Neuronal stem cell (in vitro differentiated cells): ENCODE results near the gene KLHL14.

ENCODE experiments used
- DNase-seq: peaks from one replicate; pipeline ENCODE4 v3.0.0-alpha.2; 2013; ENCODE audit warnings: low spot score
- H2AFZ ChIP-seq: one replicate; pipeline ENCODE4 v1.6.1; 2013; ENCODE audit warnings: mild to moderate bottlenecking, low read length, inconsistent platforms
- H2AK5ac ChIP-seq: 2 replicates; pipeline ENCODE4 v1.6.1; 2013; ENCODE audit warnings: low read depth, mild to moderate bottlenecking, inconsistent platforms, low read length, moderate library complexity, mixed read lengths
- H2BK120ac ChIP-seq: 2 replicates; pipeline ENCODE4 v1.6.1; 2013; ENCODE audit warnings: low read depth, mild to moderate bottlenecking, inconsistent platforms, low read length, moderate library complexity, mixed read lengths
- H2BK12ac ChIP-seq: one replicate; pipeline ENCODE4 v1.6.1; 2013; ENCODE audit warnings: low read length, inconsistent platforms
- H2BK15ac ChIP-seq: 2 replicates; pipeline ENCODE4 v1.6.1; 2013; ENCODE audit warnings: mild to moderate bottlenecking, low read length, inconsistent platforms, mixed read lengths
- H2BK5ac ChIP-seq: one replicate; pipeline ENCODE4 v1.6.1; 2013; ENCODE audit warnings: inconsistent platforms, mild to moderate bottlenecking, low read length, moderate library complexity
- H3K14ac ChIP-seq: one replicate; pipeline ENCODE4 v1.6.1; 2013; ENCODE audit warnings: low read length, inconsistent platforms
- H3K18ac ChIP-seq: 2 replicates; pipeline ENCODE4 v1.6.1; 2013; ENCODE audit warnings: low read length, inconsistent platforms
- H3K23ac ChIP-seq: 2 replicates; pipeline ENCODE4 v1.6.1; 2013; ENCODE audit warnings: low read depth, mild to moderate bottlenecking, mixed read lengths, low read length, inconsistent platforms; ENCODE audit not compliant: poor library complexity
- H3K27ac ChIP-seq: replicated peaks from 3 replicates; pipeline ENCODE4 v1.5.1; 2013; ENCODE audit warnings: low read length, inconsistent platforms
- H3K27me3 ChIP-seq, 3 experiments: 2 replicates each; pipeline ENCODE4 v1.6.1; 2013; ENCODE audit warnings: low read length in 3 of 3, mild to moderate bottlenecking in 2 of 3, inconsistent platforms in 1 of 3, low read depth in 1 of 3, mixed read lengths in 1 of 3, moderate library complexity in 1 of 3; ENCODE audit not compliant: control insufficient read depth in 3 of 3, insufficient read depth in 3 of 3
- H3K36me3 ChIP-seq, 2 donors: replicated peaks in 1 of 2; 2 replicates each; pipeline ENCODE4 v1.6.1; 2013; ENCODE audit warnings: low read length in 2 of 2; ENCODE audit not compliant: control insufficient read depth in 2 of 2, insufficient read depth in 2 of 2
- H3K4ac ChIP-seq: 2 replicates; pipeline ENCODE4 v1.6.1; 2013; ENCODE audit warnings: inconsistent platforms, mild to moderate bottlenecking, low read length, moderate library complexity
- H3K4me1 ChIP-seq, 2 donors: 1 replicate in 1 of 2; 2 replicates in 1 of 2; pipeline ENCODE4 v1.6.1; 2013; ENCODE audit warnings: low read length in 2 of 2, low read depth in 1 of 2; ENCODE audit not compliant: control insufficient read depth in 2 of 2, insufficient read depth in 1 of 2
- H3K4me2 ChIP-seq: one replicate; pipeline ENCODE4 v1.6.1; 2013; ENCODE audit warnings: mild to moderate bottlenecking, low read length, inconsistent platforms; ENCODE audit not compliant: insufficient read depth, poor library complexity, severe bottlenecking
- H3K4me3 ChIP-seq, 2 donors: 2 replicates each; pipeline ENCODE4 v1.5.1; 2013; ENCODE audit warnings: low read length in 2 of 2, mild to moderate bottlenecking in 2 of 2, inconsistent platforms in 1 of 2, moderate library complexity in 1 of 2
- H3K79me1 ChIP-seq: one replicate; pipeline ENCODE4 v1.6.1; 2013; ENCODE audit warnings: low read depth, mild to moderate bottlenecking, inconsistent platforms, low read length, moderate library complexity
- H3K9ac ChIP-seq: one replicate; pipeline ENCODE4 v1.6.1; 2013; ENCODE audit warnings: mild to moderate bottlenecking, low read depth, low read length, inconsistent platforms; ENCODE audit not compliant: poor library complexity
- H3K9me3 ChIP-seq, 2 donors: replicated peaks in 1 of 2; 2 replicates each; pipeline versions ENCODE3 to v1.6.1; 2013; ENCODE audit warnings: low read length in 2 of 2, mild to moderate bottlenecking in 2 of 2, inconsistent platforms in 1 of 2, low read depth in 1 of 2, mixed read lengths in 1 of 2, moderate library complexity in 1 of 2; ENCODE audit not compliant: control insufficient read depth in 2 of 2, insufficient read depth in 1 of 2
- H4K8ac ChIP-seq: one replicate; pipeline ENCODE4 v1.6.1; 2013; ENCODE audit warnings: low read depth, mild to moderate bottlenecking, inconsistent platforms, low read length, moderate library complexity
- H4K91ac ChIP-seq: one replicate; pipeline ENCODE4 v1.6.1; 2013; ENCODE audit warnings: low read length, low read depth, mild to moderate bottlenecking, inconsistent platforms; ENCODE audit not compliant: poor library complexity
- WGBS, 2 donors: extraction: QIAGEN DNeasy Blood & Tissue Kit; methylation state at CpG; one replicate each; pipeline ENCODE4 v1.1.7; 2013; ENCODE audit warnings: missing lambda C conversion rate in 2 of 2, mixed read lengths in 1 of 2; ENCODE audit not compliant: insufficient read length in 2 of 2, insufficient replicate concordance in 1 of 2; ENCODE audit errors: extremely low coverage in 2 of 2; 5-methylcytosine and 5-hydroxymethylcytosine counted together

The KLHL14 gene

DNA sequence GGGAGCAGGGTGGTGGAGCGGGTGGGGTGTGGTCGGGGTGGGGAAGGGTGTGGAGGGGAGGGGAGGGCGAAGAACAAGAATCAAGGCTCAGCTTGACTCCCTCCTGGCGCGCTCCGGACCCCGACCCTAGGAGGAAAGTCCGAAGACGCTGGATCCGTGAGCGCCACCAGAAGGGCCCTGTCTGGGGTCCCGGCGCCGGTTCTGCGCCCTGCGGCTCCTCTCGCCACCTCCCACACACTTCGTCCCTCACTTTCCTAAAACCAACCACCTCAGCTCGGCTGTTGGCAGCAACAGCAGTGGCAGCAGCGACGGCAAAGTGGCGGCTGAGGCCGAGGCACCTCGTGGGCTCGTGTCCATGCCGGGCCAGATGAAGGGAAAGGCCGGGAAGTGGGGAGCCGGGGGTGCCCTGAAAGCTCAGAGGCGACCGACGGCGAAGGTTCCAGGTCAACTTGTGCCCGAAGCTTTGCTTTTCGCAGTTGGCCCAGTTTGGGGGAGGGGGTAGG, 2.1 kb downstream of the KLHL14 start:
- Histone ChIP-seq H2BK15ac (peak overlapping the region; percentile 97), H3K79me1 (no peaks in the 10 kb centered on the region), H3K4ac (no peak overlapping the region), H4K8ac (no peak overlapping the region), H3K4me1 (peaks cover 12 to 34% of the 10 kb centered on the region in 2 donors), H3K9me3 (peaks cover 0 to 2% of the 10 kb centered on the region in 2 donors), H3K14ac (peak overlapping the region; percentile 31), H3K27ac (no peak overlapping the region), H2BK5ac (no peak overlapping the region), H3K36me3 (no peaks in the 10 kb centered on the region), H2AK5ac (no peak overlapping the region), H3K23ac (peak overlapping the region; percentile 80), H3K18ac (peak overlapping the region; percentile 95), H2BK12ac (no peak overlapping the region), H3K4me2 (peak overlapping the region; percentile 93), H2AFZ (peak overlapping the region; percentile 95), H3K27me3 (peaks cover 0 to 48% (median 15%) of the 10 kb centered on the region in 3 experiments), H2BK120ac (no peak overlapping the region), H4K91ac (no peak overlapping the region), H3K9ac (peak overlapping the region; percentile 50), H3K4me3 (peak overlapping the region; percentile 63 to 64)
- no peak for DNase-seq
- WGBS, 2 donors: no CpG with 5 or more reads among the region's 34 CpGs

DNA sequence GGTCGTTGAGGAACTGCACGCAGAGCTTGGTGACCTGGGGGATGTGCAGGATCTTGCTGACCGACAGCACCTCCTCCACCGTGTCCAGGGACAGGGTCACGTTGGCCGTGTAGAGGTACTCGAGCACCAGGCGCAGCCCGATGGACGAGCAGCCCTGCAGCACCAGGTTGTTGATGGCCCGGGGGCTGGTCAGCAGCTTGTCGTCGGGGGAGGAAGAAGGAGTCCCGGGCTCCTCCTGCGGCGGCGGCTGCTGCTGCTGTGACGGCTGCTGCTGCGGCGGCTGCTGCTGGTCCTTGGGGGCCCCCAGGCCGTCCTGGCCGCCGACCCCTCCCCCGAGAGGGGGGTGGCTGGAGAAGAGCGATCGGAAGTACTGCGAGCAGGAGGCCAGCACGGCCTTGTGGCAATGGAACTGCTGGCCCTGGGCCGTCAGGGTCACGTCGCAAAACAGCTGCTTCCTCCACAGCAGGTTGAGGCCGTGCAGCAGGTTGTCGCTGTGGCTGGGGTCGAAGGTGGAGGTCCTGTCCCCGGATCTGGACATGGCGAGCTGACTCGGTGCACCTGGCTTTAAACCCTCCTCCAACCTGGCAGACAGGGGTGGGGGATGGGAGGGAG, 2.7 kb downstream of the KLHL14 start:
- DNase-seq: no peak
- Histone ChIP-seq H2AFZ (peak overlapping the region; percentile 68), H2BK15ac (peak overlapping the region; percentile 67), H3K27me3 (peaks cover 0 to 48% (median 15%) of the 10 kb centered on the region in 3 experiments), H3K4ac (no peak overlapping the region), H3K18ac (peak overlapping the region; percentile 94), H3K14ac (peak overlapping the region; percentile 99), H2AK5ac (peak overlapping the region; percentile 83), H4K91ac (no peak overlapping the region), H3K79me1 (no peaks in the 10 kb centered on the region), H3K4me2 (peak overlapping the region; percentile 93), H3K9me3 (peaks cover 0 to 2% of the 10 kb centered on the region in 2 donors), H3K4me3 (peak overlapping the region; percentile 64 to 72), H2BK120ac (no peak overlapping the region), H3K4me1 (peaks cover 12 to 34% of the 10 kb centered on the region in 2 donors), H3K23ac (peak overlapping the region; percentile 99), H3K36me3 (peaks cover 0 to under 1% of the 10 kb centered on the region in 2 donors), H2BK12ac (peak overlapping the region; percentile 88), H4K8ac (no peak overlapping the region), H3K9ac (peak overlapping the region; percentile 70), H2BK5ac (no peak overlapping the region), H3K27ac (no peak overlapping the region)
- WGBS, 2 donors: no CpG with 5 or more reads among the region's 37 CpGs

DNA sequence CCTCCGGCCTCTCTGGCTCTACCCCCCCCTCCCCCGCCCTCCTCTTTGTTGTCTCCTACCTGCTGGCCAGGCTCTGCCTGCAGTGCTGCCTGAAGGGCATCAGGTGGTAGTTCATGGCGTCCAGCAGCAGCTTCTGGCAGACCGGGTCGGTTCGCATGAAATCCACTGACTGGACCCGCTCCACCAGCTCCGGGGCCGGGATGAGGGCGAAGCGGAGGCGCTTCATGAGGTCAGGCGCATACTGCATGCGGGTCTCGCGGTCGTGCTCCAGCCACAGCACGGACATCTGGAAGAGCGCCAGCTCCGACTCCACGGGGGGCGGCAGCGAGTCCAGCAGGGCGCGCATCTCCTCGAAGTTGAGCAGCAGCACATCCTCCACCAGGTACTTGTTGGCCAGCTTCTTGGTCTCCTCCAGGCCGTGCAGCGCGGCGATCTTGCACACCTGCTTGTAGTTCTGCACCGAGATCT, 3.2 kb downstream of the KLHL14 start:
- H3K27me3 ChIP-seq: peaks cover 0 to 48% (median 15%) of the 10 kb centered on the region in 3 experiments
- peak overlapping the region; percentile 83 for H2AK5ac ChIP-seq
- H3K4me2 ChIP-seq: peak overlapping the region; percentile 93
- H3K36me3 ChIP-seq: peaks cover 0 to 6% of the 10 kb centered on the region in 2 donors
- no peak for DNase-seq
- H3K14ac ChIP-seq: peak overlapping the region; percentile 99
- H3K4me1 ChIP-seq: peaks cover 12 to 34% of the 10 kb centered on the region in 2 donors
- H2AFZ ChIP-seq: peak overlapping the region; percentile 68
- peak overlapping the region; percentile 66 for H3K9ac ChIP-seq
- H3K4me3 ChIP-seq: peak overlapping the region; percentile 64 to 72
- H2BK120ac ChIP-seq: no peak overlapping the region
- peak overlapping the region; percentile 94 for H3K18ac ChIP-seq
- peak overlapping the region; percentile 88 for H2BK12ac ChIP-seq
- no peak overlapping the region for H2BK15ac ChIP-seq
- H3K23ac ChIP-seq: peak overlapping the region; percentile 99
- H3K9me3 ChIP-seq: peaks cover 0 to 2% of the 10 kb centered on the region in 2 donors
- H4K91ac ChIP-seq: no peak overlapping the region
- no peak overlapping the region for H3K4ac ChIP-seq
- no peak overlapping the region for H4K8ac ChIP-seq
- WGBS, 2 donors: no CpG with 5 or more reads among the region's 31 CpGs
- H3K79me1 ChIP-seq: no peaks in the 10 kb centered on the region
- no peak overlapping the region for H2BK5ac ChIP-seq
- no peak overlapping the region for H3K27ac ChIP-seq

DNA sequence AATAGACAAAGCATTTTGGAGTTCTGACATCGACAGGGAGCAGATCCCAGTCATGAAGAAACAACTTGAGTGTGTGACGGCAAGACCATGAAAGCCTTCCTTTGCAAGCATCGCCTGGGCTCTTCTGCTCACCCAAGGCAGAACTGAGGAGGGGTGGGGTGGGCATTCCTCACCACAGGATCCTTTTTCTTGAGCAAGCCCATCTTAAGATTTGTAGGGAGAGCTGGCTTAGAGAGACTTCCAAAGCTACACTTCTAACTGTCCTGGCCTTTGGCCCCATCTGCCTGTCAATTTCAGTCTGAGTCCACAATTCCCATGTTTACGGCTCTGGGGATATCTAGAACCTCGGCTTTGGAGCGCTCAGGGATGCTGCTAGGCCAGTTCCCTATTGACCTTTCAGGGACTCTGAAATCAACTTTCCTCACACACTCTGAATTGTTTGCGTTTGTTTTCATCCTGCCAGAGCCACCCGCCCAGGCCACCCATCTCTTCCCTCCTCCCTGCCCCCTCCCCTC, 3.7 kb downstream of the KLHL14 start:
- no peak for DNase-seq
- no peak overlapping the region for H3K27ac ChIP-seq
- no peak overlapping the region for H3K18ac ChIP-seq
- peak overlapping the region; percentile 19 for H3K4me2 ChIP-seq
- peaks cover 0 to 48% (median 15%) of the 10 kb centered on the region in 3 experiments for H3K27me3 ChIP-seq
- peak overlapping the region in 1 of 2 donors; percentile 64 for H3K4me3 ChIP-seq
- H2BK15ac ChIP-seq: no peak overlapping the region
- H2BK12ac ChIP-seq: no peak overlapping the region
- H3K4me1 ChIP-seq: peaks cover 12 to 30% of the 10 kb centered on the region in 2 donors
- H3K14ac ChIP-seq: no peak overlapping the region
- H3K9me3 ChIP-seq: peaks cover 0 to 2% of the 10 kb centered on the region in 2 donors
- no peak overlapping the region for H4K8ac ChIP-seq
- no peak overlapping the region for H4K91ac ChIP-seq
- H3K9ac ChIP-seq: no peak overlapping the region
- H2BK5ac ChIP-seq: no peak overlapping the region
- H3K23ac ChIP-seq: no peak overlapping the region
- peaks cover 0 to 11% of the 10 kb centered on the region in 2 donors for H3K36me3 ChIP-seq
- H3K79me1 ChIP-seq: no peaks in the 10 kb centered on the region
- H2AFZ ChIP-seq: peak overlapping the region; percentile 58
- no CpG with 5 or more reads among the region's 8 CpGs for WGBS, 2 donors
- no peak overlapping the region for H2BK120ac ChIP-seq
- H3K4ac ChIP-seq: no peak overlapping the region
- H2AK5ac ChIP-seq: no peak overlapping the region
